Fibroblast of skin of abdomen (primary cell): ENCODE measurements around the gene REC114.
"Not testable (repeated sequence)": the region's sequence is repeated elsewhere in the genome, so short reads cannot be mapped to it uniquely, and the experiment has no call there.

ENCODE experiments used
- DNase-seq: peaks from one replicate; pipeline ENCODE4 v3.0.0-alpha.2; 2013

Gene REC114

GRCh38 chr15:73538123-73538522, 95.2 kb downstream of the REC114 start:
- no peak for DNase-seq

- DNase-seq, result no peak
Observed at GRCh38 chr15:73538563-73539211, 95.7 kb downstream of the REC114 start.

GRCh38 chr15:73539212-73540128, 96.5 kb downstream of the REC114 start:
- no peak for DNase-seq

- no peak for DNase-seq
Observed at GRCh38 chr15:73540161-73540560, 97.2 kb downstream of the REC114 start.

DNA sequence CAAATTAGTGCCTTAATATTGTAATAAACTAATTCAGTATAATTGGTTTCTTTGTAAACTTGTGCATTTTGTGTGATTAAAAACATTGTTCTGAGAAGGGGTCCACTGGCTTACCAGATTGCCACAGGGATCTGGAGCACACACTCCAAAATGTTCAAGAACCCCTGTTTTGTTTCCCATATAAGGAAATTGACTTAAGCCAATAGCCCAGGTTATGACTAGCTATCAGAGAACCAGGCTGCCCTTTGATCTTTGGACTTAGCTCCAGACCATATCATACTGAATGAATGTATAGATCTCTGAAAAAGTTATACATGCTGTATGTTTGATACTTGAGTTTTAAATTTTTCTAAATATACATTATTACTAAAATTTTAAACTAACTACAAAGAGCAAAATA, 98.5 kb downstream of the REC114 start:
- no peak for DNase-seq

DNA sequence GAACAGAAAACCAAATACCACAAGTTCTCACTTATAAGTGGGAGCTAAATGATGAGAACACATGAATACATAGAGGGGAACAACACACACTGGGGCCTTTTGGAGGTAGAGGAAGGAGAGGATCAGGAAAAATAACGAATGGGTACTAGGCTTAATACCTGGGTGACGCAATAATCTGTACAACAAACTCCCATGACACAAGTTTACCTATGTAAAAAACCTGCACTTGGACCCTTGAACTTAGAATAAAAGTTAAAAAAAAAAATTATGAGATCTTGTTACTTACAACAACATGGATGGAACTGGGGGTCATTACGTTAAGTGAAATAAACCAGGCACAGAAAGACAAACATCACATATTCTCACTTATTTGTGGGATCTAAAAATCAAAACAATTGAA, 106.0 kb downstream of the REC114 start:
- DNase-seq, result not testable (repeated sequence)

DNA sequence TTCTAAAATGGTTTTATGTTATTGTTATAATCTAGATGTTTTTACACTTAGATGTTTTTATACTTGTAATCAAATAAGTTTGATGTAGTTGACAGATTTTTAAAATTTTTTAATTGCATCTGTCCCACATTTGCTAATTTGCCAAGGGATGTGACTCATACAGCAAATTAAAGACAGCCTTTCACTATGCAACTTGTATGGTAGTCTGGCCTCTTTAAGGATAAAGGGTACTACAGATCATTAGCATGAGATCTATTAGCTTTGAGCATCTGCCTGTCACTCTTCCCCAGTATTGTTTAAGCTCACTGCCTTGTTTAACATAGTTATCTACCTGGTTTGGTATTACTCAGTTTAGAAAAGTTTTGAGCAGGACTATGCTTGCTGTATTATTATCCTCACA, 107.2 kb downstream of the REC114 start:
- DNase-seq, result peak; percentile 28

- DNase-seq, result no peak
Observed at GRCh38 chr15:73555080-73555479, 112.1 kb downstream of the REC114 start.

DNA sequence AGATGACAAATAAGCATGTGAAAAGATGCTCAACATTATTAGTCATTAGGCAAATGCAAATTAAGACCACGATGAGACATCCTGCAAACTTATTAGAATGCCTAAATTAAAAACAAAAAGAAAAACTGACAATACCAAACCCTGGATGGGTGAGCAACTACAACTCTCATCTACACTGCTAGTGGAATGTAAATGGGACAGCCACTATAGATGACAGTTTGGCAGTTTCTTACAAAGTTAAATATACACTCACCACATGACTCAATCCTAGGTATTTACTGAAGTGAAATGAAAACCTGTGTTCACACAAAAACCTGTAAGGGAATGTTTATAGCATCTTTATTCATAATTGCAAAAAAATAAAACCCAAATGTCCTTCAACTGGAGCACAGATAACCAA, 115.6 kb downstream of the REC114 start:
- no peak for DNase-seq

GRCh38 chr15:73560501-73561117, 117.6 kb downstream of the REC114 start:
- DNase-seq, result peak; percentile 75

DNA sequence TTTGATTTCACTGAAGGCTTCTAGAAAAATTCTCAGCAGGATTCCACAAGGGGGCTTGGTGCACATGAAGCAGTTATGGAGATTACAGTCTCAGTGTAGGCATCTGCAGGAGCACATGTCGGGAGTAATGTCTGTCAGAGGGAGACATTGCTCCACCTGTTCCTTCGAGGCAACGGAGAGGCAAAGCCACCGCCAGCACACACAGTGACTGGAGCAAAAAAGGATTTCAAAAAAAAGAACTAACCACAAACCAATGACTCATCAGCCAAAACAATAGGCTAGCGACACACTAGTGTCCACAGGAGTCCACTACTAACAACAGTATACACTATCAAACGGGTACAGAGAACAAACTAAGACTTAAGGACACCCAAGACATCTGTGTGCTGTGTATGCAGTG, 121.3 kb downstream of the REC114 start:
- DNase-seq, result peak; percentile 35

GRCh38 chr15:73567020-73567419, 124.1 kb downstream of the REC114 start:
- no peak for DNase-seq

DNA sequence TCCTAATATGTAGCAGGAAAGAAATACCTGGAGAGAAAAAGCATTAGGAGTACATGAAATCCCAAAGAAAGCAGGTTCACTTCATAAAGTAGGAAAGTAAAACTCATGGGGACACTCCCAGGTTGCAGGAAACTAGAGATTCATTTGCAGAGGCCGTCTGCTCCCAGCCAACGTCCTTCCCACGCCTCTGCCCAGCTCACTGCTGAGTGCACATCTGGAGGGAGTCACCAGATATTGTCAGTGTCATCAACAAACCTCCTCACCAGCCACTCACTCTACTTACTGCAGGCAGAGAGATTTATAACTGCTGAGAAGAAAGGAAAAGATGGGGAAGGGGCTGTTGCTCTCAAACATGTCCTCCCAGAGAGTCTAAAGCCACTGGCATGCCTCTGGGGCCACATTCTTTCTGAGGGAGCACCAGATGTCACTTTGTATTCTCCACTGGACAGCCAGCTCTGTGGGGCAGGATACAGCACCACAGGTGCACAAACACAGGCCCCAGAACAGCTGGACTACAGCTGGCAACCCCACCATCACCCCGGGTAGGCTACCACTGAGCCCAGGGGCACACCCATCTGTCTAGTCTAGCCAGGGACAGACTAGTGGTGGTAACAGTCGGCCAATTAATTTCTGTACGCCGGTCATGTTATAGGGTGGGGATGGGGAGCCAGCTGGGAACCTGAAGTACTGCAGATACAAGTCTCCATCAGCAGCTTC, 125.8 kb downstream of the REC114 start:
- DNase-seq, result no peak

DNA sequence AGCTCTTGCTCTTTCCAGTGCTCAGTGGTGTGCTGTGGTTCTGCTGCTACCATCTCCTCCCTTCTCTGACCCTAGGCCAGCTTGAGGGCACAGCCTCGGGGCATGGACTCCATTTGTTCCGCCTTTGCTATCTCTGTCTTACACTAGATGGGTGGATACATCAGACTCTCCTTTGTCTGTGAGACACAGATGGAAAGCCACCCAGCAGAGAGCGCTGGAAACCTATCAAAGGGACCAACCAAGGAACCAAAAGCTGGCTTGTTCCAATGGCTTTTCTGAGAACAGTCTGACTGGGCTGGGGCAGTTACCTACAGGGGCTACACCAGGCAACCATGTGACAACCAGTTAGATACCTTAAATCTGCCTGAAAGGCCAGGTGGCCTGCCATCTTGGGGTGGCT, 126.4 kb downstream of the REC114 start:
- DNase-seq, result no peak

GRCh38 chr15:73570355-73571032, 127.5 kb downstream of the REC114 start:
- DNase-seq, result no peak

- DNase-seq, result no peak
Observed at GRCh38 chr15:73571346-73571745, 128.4 kb downstream of the REC114 start.

- DNase-seq, result no peak
Observed at GRCh38 chr15:73572296-73572695, 129.3 kb downstream of the REC114 start.

DNA sequence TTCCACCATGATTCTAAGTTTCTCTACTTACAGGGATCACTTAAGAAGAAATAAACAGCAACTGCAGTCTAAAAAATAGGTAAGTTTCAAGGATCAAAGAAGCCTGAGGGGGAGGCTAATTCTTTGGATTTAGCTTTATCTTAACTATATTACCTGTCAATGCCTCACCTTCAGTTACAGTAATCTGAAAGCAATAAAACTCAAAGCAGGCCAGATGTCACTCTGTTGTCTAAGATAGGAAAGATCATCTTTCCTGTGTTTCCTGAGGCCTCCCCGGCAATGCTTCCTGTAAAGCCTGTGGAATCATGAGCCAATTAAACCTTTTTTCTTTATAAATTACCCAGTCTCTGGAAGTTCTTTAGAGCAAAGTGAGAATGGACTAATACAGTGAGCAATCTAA, 130.1 kb downstream of the REC114 start:
- no peak for DNase-seq

- peak; percentile 80 for DNase-seq
Observed at GRCh38 chr15:73573572-73573971, 130.6 kb downstream of the REC114 start.

GRCh38 chr15:73575636-73576247, 132.8 kb downstream of the REC114 start:
- DNase-seq, result no peak

GRCh38 chr15:73577593-73577992, 134.6 kb downstream of the REC114 start:
- DNase-seq, result not testable (repeated sequence)

DNA sequence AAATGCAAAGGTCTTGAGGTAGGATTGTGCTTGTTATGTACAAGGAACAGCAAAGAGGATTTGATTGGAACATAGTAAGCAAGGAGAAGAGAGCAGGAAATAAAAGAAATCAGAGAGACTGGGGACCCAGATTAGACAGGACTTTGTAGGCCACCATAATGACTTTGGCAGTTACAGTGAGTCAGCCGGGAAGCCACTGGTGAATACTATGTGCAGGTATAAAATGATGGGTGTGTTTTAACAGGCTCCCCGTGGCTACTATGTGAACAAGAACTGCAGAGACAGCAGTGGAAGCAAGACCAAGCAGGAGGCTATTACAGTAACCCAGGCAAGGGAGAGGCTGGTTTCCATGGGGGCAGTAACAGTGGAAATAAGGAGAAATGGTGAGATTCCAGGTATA, 135.1 kb downstream of the REC114 start:
- DNase-seq, result no peak
